GM12875 (cell line): ENCODE measurements around the gene ATXN2.
"Not testable (repeated sequence)": the region's sequence is repeated elsewhere in the genome, so short reads cannot be mapped to it uniquely, and the experiment has no call there.

Experiments
- H3K4me3 ChIP-seq: one replicate; pipeline ENCODE4 v1.5.1; 2011; ENCODE audit warnings: low read depth, low read length, control low read depth
- TF ChIP-seq, protein P1 (sequence below): IDR thresholded peaks from 2 replicates; pipeline ENCODE4 v1.5.1; 2011; ENCODE audit warnings: low read depth, mild to moderate bottlenecking, control low read depth, inconsistent platforms, low read length, moderate library complexity, borderline replicate concordance; ENCODE audit not compliant: insufficient read depth

ATXN2 gene

DNA sequence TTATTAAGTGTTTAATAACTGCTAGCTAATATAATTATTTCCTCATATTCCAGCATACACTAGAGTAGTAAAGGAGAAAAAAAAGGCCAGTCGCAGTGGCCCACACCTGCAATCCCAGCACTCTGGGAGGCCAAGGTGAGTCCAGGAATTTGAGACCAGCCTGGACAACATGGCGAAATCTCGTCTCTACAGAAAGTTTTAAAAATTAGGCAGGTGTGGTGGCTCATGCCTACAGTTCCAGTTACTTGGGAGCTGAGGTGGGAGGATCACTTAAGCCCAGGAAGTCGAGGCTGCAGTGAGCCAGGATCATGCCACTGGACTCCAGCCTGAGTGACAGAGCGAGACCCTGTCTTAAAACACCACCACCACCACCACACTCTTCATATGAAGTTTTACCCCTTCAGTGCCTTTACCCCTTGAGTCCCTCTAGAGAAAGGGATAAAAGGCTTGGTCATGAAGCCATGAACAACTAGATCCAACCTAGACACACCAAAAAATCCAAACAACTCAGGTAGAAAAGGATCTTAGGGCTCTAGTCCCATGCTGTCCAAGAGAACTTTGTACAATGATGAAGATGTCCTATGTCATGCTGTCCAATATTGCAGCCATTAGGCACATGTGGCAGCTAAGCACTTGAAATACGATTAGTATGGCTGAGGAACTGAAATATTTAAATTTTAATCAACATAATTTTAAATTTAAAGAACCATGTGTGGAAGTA lies 29.6 kb downstream of the ATXN2 start:
- TF ChIP-seq, protein P1, sequence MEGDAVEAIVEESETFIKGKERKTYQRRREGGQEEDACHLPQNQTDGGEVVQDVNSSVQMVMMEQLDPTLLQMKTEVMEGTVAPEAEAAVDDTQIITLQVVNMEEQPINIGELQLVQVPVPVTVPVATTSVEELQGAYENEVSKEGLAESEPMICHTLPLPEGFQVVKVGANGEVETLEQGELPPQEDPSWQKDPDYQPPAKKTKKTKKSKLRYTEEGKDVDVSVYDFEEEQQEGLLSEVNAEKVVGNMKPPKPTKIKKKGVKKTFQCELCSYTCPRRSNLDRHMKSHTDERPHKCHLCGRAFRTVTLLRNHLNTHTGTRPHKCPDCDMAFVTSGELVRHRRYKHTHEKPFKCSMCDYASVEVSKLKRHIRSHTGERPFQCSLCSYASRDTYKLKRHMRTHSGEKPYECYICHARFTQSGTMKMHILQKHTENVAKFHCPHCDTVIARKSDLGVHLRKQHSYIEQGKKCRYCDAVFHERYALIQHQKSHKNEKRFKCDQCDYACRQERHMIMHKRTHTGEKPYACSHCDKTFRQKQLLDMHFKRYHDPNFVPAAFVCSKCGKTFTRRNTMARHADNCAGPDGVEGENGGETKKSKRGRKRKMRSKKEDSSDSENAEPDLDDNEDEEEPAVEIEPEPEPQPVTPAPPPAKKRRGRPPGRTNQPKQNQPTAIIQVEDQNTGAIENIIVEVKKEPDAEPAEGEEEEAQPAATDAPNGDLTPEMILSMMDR = no peak
- H3K4me3 ChIP-seq = no peak overlapping the region

DNA sequence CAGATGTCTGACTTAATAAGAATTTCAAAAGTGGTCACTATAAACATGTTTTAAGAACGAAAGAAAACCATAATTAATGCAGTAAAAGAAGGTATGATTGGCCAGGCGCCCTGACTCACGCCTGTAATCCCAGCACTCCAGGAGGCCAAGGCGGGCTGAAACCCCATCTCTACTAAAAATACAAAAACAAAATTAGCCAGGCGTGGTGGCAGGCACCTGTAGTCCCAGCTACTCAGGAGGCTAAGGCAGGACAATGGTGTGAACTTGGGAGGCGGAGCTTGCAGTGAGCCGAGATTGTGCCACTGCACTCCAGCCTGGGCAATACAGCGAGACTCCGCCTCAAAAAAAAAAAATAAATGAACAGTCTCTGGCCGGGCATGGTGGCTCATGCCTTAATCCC lies 38.3 kb downstream of the ATXN2 start:
- not testable (repeated sequence) for H3K4me3 ChIP-seq

DNA sequence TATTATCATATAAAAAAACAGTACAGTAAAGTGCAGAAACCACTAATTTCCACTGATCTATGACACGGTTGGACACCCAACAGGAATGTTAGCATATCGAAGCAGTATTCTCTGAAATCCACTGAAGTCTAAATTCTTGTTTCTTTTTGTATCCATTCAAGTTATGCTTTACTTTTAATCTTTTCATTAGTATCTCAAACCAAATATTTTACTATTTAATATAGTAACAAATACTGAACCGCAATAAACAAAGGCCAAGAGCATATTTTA lies 41.1 kb downstream of the ATXN2 start:
- H3K4me3 ChIP-seq = no peak overlapping the region
- TF ChIP-seq, protein P1 = no peak

DNA sequence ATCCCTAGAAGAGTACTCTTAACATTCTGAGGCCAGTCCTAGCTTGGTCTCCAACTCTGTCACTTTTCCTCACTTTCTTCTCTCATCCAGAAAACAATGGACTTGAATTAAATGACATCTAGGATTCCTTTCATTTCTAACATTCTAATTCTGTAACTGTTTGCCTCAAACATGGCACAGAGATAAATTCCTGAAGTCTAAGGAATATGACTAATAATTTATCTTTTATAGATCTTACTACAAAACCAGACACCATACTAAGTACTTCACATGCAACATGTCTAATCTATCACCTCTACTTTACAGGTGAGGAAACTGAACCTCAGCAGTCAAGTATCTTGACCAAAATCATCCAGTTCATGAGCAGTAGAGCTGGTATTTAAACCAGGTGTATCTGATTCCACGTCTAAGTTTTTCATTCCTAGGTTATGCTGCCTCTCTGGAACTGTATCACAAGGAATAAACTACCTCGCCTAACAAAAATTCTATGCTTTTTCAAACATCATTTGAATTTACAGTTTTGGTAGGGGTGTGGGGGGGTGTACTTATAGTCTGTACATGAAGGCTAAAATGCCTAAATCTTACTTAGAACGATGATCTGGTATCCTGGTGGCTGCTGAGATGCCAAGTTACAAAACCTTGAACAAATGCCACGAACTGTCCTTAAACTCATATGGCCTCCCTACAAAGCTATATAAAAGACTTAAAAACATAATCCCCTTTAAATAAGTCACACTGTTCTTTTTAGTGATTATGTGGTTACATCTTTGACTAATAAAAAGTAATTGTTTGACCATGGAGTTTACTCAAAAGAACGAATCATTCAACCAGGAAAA lies 41.6 kb downstream of the ATXN2 start:
- H3K4me3 ChIP-seq = no peak overlapping the region
- TF ChIP-seq, protein P1 = no peak

DNA sequence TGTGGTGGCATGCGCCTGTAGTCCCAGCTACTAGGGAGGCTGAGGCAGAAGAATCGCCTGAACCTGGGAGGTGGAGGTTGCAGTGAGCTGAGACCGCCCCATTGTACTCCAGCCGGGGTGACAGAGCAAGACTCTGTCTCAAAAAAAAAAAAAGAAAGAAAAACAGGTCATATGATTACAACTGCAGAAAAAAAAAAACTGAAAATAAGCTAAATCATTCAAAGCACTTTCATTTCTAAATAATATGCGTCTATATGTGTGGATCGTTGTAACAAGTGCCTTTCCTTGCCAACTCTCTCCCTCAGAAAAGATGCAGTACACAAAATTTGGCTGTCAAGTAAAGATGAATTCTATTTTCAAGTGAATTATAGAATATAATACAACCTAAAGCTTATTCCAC lies 42.4 kb downstream of the ATXN2 start:
- no peak overlapping the region for H3K4me3 ChIP-seq
- TF ChIP-seq, protein P1 = no peak

DNA sequence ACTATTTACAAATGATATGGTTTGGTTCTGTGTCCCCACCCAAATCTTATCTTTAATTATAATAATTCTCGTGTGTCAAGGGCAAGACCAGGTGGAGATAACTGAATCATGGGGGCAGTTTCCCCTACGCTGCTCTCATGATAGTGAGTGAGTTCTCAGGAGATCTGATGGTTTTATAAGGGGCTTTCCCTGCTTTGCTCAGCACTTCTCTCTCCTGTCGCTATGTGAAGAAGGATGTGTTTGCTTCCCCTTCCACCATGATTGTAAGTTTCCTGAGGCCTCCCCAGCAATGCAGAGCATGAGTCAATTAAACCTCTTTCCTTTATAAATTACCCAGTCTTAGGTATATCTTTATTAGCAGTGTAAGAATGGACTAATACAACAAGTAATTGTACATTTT lies 43.8 kb downstream of the ATXN2 start:
- not testable (repeated sequence) for H3K4me3 ChIP-seq

- no peak overlapping the region for H3K4me3 ChIP-seq
- TF ChIP-seq, protein P1 = no peak
Measured at GRCh38 chr12:111546758-111547383, 52.2 kb downstream of the ATXN2 start.

DNA sequence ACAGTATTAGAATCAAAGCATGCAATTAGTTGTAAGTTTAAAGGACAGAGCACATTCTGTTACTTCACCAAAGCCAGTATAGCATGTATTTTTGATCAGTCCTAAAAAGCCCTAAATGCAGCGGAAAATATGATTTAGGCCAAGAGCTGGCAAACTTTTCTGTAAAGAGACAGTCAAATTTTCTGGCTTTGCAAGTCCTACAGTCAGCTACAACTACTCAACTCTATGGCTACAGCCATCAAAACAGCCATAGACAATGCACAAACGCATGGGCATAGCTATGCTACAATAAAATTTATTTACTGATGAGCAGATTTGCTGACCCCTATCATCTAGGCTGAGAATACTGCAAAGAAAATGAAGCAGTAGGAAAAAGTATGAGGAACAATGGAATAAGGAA lies 52.9 kb downstream of the ATXN2 start:
- TF ChIP-seq, protein P1 = no peak
- no peak overlapping the region for H3K4me3 ChIP-seq
